AML-193 (cell line): Measurements from ENCODE around the gene LILRA6.
"Not testable (repeated sequence)": the region's sequence is repeated elsewhere in the genome, so short reads cannot be mapped to it uniquely, and the experiment has no call there.

ENCODE experiments used
- DNase-seq, 2 experiments: peaks; one replicate each; lab custom pipeline; 2025; lab: John Stamatoyannopoulos, UW

LILRA6 gene

DNA sequence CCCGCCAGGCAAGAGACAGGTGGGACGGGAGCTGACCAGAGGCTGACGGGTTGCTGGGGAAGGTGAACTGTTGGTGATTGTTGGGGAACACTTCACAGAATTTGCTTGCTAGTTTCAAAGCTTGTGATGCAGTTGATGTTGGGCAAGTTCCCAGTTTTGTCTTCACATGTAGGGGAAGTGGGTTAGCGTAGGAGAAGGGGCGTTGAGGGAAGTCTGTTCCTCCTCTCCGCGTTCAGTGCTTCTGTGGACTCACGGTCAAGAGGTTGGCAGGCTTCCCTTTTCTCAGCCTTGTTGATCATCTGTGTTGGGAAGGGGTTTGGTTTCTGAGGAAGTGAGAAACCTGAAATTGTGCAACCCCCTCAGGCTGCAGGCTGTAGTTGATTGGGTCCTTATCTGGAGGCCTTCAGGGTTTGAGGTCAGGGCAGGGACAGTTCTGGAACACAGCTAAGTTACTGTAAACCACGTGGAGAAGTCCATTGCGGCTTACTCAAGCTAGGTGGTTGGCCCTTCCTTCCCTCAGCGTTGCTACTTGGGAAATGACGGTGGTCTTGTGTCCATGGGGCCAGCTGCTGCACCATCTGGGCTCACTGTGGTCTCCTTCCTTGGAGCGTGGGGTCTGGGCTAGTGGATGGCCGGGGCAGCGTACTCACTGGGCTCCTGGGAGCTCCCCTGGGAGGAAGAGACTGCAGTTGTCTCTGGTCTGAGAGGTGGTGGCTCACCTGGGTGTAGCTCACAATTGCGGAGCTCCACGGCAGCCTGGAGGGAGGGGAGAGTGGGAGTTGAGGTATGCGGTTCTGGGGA, 34.4 kb downstream of the LILRA6 start:
- peak; percentile 100 for DNase-seq

GRCh38 chr19:54207676-54207982, 35.0 kb downstream of the LILRA6 start:
- DNase-seq = no peak

- not testable (repeated sequence) for DNase-seq
These were observed 35.4 kb downstream of the LILRA6 start for GRCh38 chr19:54207193-54207592.

DNA sequence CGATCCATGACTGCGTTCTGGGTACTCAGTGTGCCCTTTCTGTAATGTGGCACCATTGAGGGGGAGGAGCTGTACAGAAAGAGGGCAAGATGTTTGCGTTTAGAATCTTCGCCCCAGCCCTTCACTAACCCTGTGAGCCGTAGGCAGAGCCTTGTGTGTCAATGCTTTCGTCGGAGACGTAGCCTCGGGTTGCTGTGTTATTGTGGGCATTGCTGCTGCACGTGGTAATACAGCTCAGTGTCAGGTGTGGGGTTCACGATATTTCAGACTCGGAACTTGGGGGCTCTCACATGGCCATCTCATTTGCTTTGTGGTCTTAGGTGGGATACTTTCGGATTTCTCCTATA, 35.8 kb downstream of the LILRA6 start:
- DNase-seq = no peak

DNA sequence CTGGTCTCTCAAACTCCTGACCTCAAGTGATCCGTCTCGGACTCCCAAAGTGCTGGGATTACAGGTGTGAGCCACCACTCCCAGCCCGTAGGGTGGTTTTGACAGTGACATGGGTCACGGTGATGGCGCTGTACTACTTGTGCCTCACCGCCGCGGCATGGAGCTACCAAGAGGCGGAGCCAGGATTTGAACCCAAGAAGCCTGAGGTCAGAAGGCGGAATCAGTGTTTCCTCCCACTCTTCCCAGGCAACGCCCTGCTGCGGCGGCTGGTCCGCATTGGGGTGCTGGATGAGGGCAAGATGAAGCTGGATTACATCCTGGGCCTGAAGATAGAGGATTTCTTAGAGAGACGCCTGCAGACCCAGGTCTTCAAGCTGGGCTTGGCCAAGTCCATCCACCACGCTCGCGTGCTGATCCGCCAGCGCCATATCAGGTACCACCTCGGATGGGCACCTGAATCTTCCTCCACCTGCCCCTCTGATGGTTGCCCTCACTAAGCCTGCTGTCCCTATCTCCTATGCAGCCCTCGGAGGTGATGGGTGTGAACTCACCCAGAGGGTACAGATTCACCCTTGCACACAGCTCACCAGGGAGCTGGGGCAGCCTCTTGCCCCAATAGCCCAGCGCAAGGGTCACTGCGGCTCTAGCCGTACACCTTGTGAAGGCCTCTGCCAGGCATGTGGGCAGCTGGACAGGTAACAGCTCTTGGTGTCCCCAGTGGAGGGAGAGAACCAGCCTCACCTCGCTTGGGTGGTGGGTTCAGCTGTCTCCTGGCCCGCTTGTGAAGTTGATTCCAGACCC, 36.4 kb downstream of the LILRA6 start:
- DNase-seq = no peak

- DNase-seq = no peak
These were observed 37.7 kb downstream of the LILRA6 start for GRCh38 chr19:54204767-54205468.

GRCh38 chr19:54203151-54203611, 39.4 kb downstream of the LILRA6 start:
- DNase-seq = no peak

DNA sequence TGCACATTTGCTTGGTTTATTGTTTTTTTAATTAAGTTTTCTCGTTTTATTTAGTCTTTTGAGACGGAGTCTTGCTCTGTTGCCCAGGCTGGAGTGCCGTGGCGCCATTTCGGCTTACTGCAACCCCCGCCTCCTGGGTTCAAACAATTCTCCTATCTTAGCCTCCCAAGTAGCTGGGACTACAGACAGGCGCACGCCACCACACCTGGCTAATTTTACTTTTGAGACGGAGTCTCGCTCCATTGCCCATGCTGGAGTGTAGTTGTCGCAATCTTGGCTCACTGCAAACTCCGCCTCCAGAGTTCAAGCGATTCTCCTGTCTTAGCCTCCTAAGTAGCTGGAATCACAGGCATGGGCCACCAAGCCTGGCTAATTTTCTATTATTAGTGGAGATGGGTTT, 40.6 kb downstream of the LILRA6 start:
- no peak for DNase-seq

DNA sequence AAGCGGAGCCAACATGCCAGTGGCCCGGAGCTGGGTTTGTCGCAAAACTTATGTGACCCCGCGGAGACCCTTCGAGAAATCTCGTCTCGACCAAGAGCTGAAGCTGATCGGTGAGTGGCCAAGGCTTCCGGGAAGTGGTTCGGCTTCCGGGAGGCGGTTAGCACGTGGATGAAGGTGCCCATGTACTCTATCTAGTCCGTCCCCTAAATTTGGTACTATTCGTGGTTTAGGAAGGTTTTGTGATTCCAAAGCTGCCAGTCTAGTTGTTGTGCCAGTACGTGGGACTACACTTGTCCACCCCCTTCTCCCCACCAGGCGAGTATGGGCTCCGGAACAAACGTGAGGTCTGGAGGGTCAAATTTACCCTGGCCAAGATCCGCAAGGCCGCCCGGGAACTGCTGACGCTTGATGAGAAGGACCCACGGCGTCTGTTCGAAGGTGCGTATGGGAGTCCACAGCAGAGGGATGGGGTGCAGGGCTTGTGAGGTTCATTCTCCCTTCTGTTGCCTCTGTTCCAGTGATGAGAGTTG, 41.4 kb downstream of the LILRA6 start:
- no peak for DNase-seq

- no peak for DNase-seq
These were observed 43.2 kb downstream of the LILRA6 start for GRCh38 chr19:54199401-54199800.

DNA sequence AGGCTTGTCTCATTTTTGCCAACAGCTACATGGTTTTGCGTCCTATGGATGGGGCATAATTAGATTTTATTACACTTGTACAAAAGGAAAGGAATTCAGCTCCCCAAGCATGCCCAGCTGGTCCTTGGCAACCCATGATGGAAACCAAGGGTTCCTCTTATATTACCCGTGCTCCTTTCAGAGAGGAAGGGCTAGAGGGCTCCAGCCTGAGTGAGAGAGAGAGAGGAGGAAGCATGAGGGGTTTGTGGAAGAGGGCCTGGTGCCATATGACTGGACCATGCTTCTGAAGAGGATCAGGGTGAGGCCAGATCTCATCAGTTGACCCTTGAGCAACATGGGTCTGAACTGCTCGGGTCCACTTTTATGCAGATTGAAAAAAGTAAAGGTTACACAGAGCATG, 45.5 kb downstream of the LILRA6 start:
- DNase-seq = no peak

GRCh38 chr19:54196536-54196935, 46.1 kb downstream of the LILRA6 start:
- DNase-seq = no peak

DNA sequence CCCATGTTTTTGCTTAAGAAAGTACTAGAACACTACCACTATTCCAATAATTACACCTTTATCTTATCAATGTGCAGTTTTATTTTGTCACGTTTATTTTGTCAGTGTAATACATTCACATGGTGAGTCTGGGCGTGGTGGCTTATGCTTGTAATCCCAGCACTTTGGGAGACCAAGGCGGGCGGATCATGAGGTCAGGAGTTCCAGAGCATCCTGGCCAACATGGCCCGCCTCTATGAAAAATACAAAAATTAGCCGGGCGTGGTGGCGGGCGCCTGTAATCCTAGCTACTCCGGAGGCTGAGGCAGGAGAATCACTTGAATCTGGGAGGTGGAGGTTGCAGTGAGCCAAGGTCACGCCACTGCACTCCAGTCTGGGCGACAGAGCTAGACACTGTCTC, 48.1 kb downstream of the LILRA6 start:
- not testable (repeated sequence) for DNase-seq

GRCh38 chr19:54193011-54193410, 49.6 kb downstream of the LILRA6 start:
- DNase-seq = no peak

GRCh38 chr19:54191811-54192453, 50.7 kb downstream of the LILRA6 start:
- no peak for DNase-seq

- DNase-seq = peak; percentile 76 to 83
These were observed 51.4 kb downstream of the LILRA6 start, which contains the start of gene TSEN34 for GRCh38 chr19:54191011-54191810. Gene TSEN34 (plus strand): TSS chr19:54191308. CDS start chr19:54191365, 57 bp downstream.

DNA sequence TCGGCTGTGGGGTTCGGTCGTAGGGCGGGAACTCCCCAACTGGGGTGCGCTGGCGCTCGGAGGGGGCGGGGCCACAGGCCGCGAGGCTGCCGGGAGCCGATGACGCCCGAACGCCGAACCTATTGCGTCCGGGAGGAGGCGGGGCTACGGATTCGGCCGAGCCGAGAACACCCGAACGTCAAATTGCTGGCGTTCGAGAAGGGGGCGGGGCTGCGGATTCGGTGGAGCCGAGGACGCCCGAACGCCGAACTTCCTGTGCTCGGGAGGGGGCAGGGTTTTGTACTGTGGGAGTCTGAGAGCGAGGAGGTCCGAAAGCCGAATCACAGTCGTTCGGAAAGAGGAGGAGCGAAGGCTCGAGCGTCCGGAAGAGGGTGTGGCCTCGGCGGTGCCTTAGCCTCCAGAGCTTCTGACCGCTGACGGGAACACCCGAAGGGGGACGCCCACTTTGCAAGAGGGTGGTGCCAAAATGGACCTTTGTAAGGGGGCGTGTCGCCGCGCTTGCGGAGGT, 52.0 kb downstream of the LILRA6 start:
- peak; percentile 98 for DNase-seq

DNA sequence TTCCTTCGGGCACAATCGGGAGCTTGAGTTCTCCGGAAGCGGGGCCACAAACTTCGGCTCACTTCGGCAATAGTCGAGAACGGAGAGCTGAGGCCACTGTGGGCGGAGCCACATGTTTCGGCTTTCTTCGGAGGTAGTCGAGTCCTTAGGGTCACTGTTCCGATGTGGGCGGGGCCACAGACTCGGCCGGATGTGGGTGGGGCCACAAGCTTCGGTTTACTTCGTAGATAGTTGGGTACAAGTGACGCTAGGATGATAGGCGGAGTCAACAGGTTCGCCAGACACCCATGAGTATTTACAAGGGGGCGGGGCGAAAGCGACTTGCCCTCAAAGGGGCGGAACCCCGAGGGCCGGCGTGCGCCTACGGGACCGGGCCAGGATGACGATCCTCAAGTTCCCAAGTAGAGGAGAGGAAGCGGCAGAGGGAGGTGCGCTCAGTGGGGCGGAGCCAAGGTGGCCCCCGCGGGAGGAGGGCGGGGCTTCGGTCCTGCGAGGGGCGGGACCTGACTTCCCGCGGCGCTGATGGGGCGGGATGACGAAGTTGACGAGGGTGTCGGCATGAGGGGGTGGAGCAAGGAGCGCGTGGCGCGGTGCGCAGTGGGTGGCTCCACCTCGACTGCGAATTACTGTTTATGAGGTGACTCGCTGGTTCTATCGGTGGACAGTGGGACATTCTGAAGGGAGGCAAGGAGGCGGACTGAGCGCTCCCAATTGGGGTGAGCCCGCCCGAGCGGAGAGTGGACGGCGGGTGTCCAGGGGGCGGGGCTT, 52.7 kb downstream of the LILRA6 start:
- DNase-seq = peak; percentile 99

DNA sequence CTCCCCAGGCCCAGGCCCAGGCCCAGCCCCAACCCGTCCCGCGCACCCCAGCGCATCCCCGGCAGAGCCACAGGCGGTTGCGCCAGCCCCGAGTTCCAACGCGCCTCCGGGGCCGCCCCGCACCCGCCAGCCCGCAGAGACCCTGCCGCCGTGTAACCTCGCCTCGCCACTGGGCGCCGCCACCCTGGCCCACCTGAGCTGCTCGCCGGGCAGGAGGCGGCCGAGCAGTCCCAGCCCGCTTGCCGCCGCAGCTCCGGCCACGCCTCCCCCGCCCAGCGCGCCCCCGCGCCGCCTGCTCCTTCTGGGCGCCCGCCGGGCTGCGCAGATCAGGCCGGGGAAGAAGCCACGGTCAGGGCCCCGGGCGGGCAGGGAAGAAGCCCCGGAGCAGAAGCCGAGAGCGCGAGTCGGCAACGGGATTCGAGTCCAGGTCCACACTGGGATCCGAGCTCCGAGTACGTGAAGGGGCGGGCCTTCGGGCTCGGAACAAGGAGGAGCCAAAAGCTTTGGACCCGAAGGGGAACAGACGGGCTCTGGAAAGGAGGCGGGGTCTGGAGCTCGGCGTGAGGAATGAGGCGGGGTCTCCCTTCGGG, 53.4 kb downstream of the LILRA6 start, which contains the start of gene MBOAT7:
TSS of gene MBOAT7 (minus strand) at position 436 of the 590 bp plus-strand sequence. CDS start 1,072 bp downstream, outside the sequence.
- DNase-seq = no peak
